ENCODE measurements around the gene KLHL26. TPM values are rescaled to one million over a fixed set of nuclear protein-coding genes. Genes with fewer than 3 reads are reported as not detected.

KLHL26 gene
- total and polyA plus RNA-seq, 9 of the 15 experiments (the other 6 are each of a cell fraction or from before 2014, with no cell fraction given): 0.13 to 13.3 (median 1.4) TPM

- TF ChIP-seq ZNF592 (IDR thresholded peaks at IDR 0.05): no peak
- no peak for TF ChIP-seq SMARCB1 (IDR thresholded peaks at IDR 0.05; ENCODE audit: insufficient read length, low read depth)
- TF ChIP-seq MYBL2 (IDR thresholded peaks at IDR 0.05; ENCODE audit: low read depth): no peak
- no peak for TF ChIP-seq MYBL2 (CRISPR knock-in tag; IDR thresholded peaks at IDR 0.05; ENCODE audit: borderline replicate concordance)
- no peak for TF ChIP-seq HIVEP1 (CRISPR knock-in tag; IDR thresholded peaks at IDR 0.05)
- TF ChIP-seq, protein P1, sequence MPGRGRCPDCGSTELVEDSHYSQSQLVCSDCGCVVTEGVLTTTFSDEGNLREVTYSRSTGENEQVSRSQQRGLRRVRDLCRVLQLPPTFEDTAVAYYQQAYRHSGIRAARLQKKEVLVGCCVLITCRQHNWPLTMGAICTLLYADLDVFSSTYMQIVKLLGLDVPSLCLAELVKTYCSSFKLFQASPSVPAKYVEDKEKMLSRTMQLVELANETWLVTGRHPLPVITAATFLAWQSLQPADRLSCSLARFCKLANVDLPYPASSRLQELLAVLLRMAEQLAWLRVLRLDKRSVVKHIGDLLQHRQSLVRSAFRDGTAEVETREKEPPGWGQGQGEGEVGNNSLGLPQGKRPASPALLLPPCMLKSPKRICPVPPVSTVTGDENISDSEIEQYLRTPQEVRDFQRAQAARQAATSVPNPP (IDR thresholded peaks at IDR 0.05; ENCODE audit: borderline replicate concordance, insufficient read depth, insufficient read length): no peak
- TF ChIP-seq CBX1 (IDR thresholded peaks at IDR 0.05; ENCODE audit: low read depth): no peak
- TF ChIP-seq ATF6 (CRISPR knock-in tag; IDR thresholded peaks at IDR 0.05): no peak
- no peak for TF ChIP-seq SAP30 (IDR thresholded peaks at IDR 0.05; ENCODE audit: borderline replicate concordance, insufficient read depth, low read depth, low read length, poor library complexity, severe bottlenecking)
- TF ChIP-seq BHLHE40 (IDR thresholded peaks at IDR 0.05; ENCODE audit: low read length): no peak
- TF ChIP-seq MTF1 (CRISPR knock-in tag; IDR thresholded peaks at IDR 0.05; ENCODE audit: borderline replicate concordance): no peak
- no peak for TF ChIP-seq TAF1 (IDR thresholded peaks at IDR 0.05; ENCODE audit: control insufficient read depth, extremely low read depth, insufficient read depth, low read length, severe bottlenecking)
- no peak; the same call in 1 of the 2 replicates for TF ChIP-seq NCOA1 (IDR thresholded peaks at IDR 0.05; ENCODE audit: low read depth)
- peak in 1 of 2 experiments; percentile 8 for TF ChIP-seq E2F6 (IDR thresholded peaks at IDR 0.05; ENCODE audit: borderline replicate concordance in 1 of 2, extremely low read depth in 1 of 2, insufficient read depth in 1 of 2, insufficient read length in 1 of 2, low read depth in 1 of 2, low read length in 1 of 2, poor library complexity in 1 of 2, severe bottlenecking in 1 of 2)
- TF ChIP-seq KAT7 (CRISPR knock-in tag; IDR thresholded peaks at IDR 0.05; ENCODE audit: borderline replicate concordance): no peak
- no peak for TF ChIP-seq ZBTB9 (CRISPR knock-in tag; IDR thresholded peaks at IDR 0.05)
Observed at GRCh38 chr19:18700501-18701249, 63.8 kb downstream of the KLHL26 start (continued).
